ES-I3 (cell line): Measurements from ENCODE around the gene LAMC3.
"Not testable (repeated sequence)": the region's sequence is repeated elsewhere in the genome, so short reads cannot be mapped to it uniquely, and the experiment has no call there.

Source experiments
- H3K36me3 ChIP-seq: 2 replicates; pipeline ENCODE4 v1.6.1; 2013; ENCODE audit warnings: mild to moderate bottlenecking, low read length, control low read depth, moderate library complexity; ENCODE audit not compliant: insufficient read depth
- H3K4me1 ChIP-seq: 2 replicates; pipeline ENCODE4 v1.6.1; 2013; ENCODE audit warnings: mild to moderate bottlenecking, control low read depth, low read length; ENCODE audit not compliant: insufficient read depth
- H3K9ac ChIP-seq: 2 replicates; pipeline ENCODE4 v1.6.1; 2013; ENCODE audit warnings: low read depth, mild to moderate bottlenecking, low read length, moderate library complexity
- H3K9me3 ChIP-seq: 2 replicates; pipeline ENCODE4 v1.6.1; 2013; ENCODE audit warnings: mild to moderate bottlenecking, low read length, moderate library complexity; ENCODE audit not compliant: control insufficient read depth, insufficient read depth

LAMC3 gene

DNA sequence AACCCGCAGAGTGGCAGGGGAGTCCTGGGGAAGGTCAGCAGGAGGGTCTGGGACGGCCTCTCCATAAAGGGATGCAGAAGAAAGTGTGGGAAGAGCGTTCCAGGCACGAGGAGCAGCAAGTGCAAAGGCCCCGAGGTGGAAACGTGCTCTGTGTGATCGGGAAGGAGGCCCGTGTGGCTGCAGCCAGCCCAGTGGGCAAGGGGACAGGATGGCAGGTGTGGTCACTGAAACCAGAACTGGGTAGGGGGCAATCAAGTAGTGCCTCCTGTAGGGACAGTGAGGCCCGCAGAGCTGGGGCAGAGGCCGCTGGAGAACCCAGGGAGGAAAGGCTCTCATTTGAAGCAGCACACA, 16.3 kb upstream of the LAMC3 start:
- H3K36me3 ChIP-seq: no peaks in the 10 kb centered on the region
- H3K9ac ChIP-seq: no peak overlapping the region
- H3K9me3 ChIP-seq: no peaks in the 10 kb centered on the region
- H3K4me1 ChIP-seq: peaks cover 28% of the 10 kb centered on the region

DNA sequence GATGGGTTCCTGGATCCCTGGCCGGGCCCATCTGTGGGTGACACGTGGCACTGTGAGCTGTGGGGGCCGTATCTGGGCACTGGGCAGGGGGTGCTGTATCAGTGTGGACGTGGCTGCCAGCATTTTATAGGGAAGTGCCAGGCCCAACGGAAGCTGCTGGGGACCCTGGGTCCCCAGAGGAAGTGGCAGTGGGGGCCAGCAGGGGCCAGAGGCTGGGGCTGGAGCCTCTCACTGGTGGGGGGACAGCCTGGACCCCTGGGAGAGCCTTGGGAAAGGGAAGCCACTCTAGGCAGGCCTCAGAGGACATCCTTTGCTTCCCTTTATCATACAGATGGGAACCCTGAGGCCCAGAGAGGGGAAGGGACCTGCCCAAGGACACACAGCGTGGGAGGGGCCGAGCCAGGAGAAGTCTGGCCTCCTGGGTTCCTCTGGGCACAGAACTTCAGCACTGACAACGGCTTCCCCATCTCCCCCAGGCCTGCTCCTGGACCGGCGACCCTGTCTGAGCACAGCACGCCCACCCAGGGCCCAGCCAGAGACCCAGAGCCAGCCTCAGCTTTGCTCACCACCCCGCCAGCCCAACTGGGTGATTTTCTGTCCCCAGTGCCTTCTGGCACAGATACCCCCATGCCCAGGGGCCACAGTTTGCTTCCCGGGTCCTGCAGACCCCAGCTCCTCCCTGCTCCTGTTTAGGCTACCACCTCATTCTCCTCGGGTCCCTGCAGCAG, 15.5 kb upstream of the LAMC3 start:
- Histone ChIP-seq H3K4me1 (peaks cover 28% of the 10 kb centered on the region), H3K36me3 (no peaks in the 10 kb centered on the region), H3K9ac (no peak overlapping the region), H3K9me3 (no peaks in the 10 kb centered on the region)

DNA sequence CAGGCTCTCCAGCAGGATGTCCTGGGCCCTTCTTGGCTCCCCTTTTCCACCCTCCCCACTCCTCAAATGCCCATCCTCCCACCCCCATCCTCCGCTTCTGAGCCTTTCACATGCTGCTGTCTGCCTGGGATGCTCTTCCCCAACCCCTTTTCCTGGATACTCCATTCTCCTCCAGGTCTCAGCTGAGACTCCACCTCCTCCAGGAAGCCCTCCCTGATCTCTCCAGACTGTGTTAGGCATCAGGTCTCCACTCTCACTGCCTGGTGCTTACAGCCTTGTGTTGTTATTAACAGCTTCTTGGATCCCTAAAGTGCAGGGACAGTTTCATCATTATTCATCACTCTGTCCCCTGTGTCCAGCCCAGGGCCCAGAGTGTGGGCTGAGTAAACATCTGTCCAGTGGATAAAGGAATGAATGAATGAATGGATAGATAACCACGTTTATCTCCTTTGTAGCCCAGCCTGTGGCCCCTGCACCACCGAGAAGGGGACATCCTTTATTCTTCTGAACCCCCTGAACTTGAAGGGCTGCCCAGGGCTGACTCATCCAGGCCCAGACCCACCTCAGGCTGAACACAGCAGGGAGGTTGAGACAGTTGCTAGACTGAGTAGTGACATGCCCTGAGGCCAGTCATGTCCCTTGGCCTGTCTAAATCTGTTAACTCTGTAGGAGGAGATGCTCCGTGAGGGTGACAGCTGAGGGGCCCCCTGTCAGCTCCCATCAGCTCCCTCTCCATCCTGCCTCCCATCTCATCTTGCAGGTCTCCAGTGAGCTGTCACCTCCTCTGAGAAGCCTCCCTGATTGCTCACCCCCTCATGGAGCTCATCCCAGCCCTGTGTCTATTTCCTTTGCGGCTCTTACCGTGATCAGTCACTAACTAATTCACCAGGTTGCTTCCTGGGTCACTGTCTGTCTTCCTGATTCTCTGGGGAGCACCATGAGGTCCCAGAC, 14.6 kb upstream of the LAMC3 start:
- Histone ChIP-seq H3K9me3 (no peaks in the 10 kb centered on the region), H3K36me3 (no peaks in the 10 kb centered on the region), H3K9ac (no peak overlapping the region), H3K4me1 (peaks cover 28% of the 10 kb centered on the region)

DNA sequence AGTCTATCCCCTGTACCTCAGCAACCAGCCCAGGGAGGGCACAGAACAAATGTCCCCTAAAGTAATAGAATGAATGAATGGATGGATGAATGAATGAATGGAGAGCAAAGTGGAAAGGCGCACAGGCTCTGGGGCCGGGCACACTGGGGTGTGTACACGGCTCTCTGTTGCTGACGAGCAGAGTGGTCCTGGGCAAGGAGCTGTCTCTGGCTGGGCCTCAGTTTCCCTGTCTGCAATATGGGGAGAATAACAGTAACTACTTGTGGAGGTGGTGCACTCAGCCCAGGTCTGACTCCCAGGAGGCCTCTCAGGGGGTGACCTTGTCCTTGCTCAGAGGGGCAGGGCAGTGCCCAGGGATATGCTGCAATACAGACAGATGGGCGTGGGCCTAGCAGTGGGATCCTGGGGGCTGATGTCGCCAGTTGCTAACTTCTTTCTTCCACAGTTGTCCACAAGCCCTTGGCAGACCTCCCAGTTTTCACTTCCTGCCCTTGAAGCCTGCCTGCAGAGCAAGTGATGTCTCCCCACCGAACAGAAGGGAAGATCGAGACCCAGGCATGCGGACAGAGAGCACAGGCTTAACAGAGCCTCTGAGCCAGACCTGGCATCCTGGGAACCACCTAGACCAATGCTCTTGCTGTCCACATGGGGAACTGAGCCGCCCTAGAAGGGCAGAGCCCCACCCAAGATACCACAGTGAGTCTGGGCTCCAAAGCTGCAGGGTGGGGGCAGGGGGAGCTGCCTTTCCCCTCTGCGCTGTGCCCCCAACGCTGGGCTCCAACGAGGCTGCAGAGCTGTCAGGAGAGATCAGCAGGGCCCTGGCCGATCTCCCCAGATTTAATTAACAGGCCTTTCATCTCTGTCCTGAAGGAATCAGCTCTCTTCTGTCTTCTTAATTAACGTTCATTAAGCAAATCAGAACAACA, 13.6 kb upstream of the LAMC3 start:
- Histone ChIP-seq H3K4me1 (peaks cover 24% of the 10 kb centered on the region), H3K9ac (no peak overlapping the region), H3K36me3 (no peaks in the 10 kb centered on the region), H3K9me3 (no peaks in the 10 kb centered on the region)

DNA sequence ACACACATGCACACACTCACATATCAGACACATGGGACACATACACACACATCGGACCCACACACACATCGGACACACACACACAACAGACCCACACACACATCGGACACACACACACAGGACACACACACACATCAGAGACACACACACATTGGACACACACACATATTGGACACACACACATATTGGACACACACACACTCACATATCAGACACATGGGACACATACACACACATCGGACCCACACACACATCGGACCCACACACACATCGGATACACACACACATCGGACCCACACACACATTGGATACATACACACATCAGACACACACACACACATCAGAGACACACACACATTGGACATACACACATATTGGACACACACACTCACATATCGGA, 12.8 kb upstream of the LAMC3 start:
- Histone ChIP-seq H3K9me3 (no peaks in the 10 kb centered on the region), H3K9ac (no peak overlapping the region), H3K36me3 (no peaks in the 10 kb centered on the region), H3K4me1 (peaks cover 16% of the 10 kb centered on the region)

DNA sequence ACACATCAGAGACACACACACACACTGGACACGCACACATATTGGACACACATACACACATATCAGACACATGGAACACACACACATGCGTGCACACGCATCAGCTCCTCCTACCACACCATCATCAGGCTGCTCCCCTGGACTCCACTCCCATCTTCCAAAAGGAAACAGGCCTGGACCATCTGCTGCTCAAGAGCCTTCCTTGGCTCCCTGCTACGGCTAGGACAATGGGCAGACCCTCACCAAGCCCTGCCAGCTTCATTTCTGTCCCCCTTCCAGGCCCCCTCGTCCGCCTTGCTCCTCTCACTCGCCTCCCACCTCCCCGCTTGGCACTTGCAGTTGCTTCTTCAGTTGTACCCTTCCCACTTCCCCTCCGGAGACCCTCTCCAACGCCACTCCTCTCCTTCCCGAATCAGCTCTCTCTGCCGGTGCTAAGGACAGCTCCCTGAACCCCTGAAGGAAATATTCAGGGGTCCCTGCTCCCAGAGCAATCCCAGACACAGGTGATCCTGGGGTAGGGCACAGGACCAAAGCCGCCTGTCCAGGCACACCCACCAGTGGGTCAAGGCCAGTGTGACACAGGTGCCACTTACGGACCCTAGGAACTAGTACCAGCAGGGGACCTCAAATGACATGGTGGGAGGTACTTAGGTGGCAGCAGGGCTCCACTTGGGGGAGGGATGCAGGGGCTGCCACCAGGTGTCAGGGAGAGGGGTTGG, 12.1 kb upstream of the LAMC3 start:
- H3K9me3 ChIP-seq: no peaks in the 10 kb centered on the region
- no peaks in the 10 kb centered on the region for H3K36me3 ChIP-seq
- H3K4me1 ChIP-seq: peaks cover 11% of the 10 kb centered on the region
- no peak overlapping the region for H3K9ac ChIP-seq

DNA sequence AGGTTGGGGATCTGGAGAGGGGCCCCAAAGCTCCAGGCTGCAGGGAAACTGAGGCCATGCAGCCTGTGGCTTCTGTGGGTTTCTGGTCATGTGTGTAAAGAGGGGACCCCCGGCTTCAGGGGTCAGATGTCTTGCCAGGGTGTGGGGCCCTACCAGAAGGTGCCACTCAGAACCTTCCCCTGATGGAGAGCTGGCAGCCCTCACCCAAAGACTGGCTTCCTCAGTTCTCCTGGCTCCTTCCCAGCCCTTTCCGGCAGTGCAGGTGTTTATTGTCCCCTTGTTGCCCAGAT, 11.6 kb upstream of the LAMC3 start:
- Histone ChIP-seq H3K9ac (no peak overlapping the region), H3K4me1 (peaks cover 9% of the 10 kb centered on the region), H3K36me3 (no peaks in the 10 kb centered on the region), H3K9me3 (no peaks in the 10 kb centered on the region)

DNA sequence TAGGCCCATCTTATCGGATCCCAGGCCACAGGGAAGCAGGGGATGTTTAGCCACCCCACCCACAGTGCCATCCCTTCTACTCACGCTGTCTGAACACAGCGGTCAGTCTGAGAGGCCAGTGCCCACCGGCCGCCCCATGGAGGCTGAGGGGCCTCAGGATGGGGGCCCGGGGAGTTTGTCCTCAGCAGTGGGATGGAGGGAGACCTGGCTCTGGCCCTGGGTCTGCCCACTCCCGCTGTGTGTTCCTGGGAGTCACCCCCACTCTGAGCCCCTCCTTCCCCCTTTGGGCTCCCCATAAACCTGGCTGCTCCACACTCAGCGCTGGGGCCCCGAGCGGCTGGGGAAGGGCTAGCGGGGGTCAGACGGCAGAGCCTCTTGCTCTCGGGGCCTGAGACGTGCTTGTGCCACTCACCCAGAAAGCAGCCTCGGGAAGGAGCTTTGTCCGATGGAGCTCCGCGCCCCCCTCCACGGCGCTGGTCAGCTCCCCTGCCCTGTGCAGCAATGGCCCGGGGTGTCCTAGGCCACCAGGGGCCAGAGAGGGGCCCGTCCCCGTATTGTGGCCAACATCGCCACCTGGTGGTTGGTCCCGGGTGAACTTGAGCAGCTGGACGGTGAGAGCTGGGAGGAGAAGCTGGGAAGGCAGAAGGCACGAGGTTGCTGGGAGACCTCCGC, 10.9 kb upstream of the LAMC3 start:
- Histone ChIP-seq H3K4me1 (peaks cover 9% of the 10 kb centered on the region), H3K36me3 (no peaks in the 10 kb centered on the region), H3K9ac (no peak overlapping the region), H3K9me3 (no peaks in the 10 kb centered on the region)

DNA sequence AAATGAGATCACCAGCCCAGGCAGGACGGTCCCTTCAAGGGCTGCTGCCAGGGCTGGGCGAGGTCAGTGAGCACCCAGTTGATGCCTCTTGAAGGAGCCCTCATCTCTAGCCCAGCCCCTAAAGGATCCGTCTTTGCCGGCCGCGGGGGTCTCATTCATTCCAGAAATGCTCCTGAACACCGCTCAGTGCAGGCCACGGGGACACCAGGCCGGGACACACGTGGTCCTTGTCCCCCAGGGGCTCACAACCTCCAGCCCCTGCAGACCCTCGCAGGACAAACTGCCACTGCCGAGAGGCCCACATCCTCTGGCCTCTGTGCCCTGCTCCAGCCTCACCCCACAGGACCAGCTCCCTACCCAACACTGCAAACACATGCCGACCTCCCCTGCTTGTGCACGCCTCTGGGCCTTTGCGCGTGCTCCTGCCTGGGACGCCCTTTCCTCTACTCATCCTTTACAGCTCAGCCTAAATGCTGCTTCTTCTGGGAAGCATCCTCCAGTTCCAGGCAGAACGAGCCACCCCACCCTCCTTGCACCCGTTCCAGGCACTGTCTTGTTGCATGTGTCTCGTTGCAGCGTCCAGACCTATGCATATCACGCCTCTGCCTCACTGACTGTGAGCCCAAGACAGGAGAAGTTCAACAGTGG, 10.3 kb upstream of the LAMC3 start:
- H3K36me3 ChIP-seq: no peaks in the 10 kb centered on the region
- H3K9me3 ChIP-seq: no peaks in the 10 kb centered on the region
- H3K9ac ChIP-seq: no peak overlapping the region
- peaks cover 9% of the 10 kb centered on the region for H3K4me1 ChIP-seq

DNA sequence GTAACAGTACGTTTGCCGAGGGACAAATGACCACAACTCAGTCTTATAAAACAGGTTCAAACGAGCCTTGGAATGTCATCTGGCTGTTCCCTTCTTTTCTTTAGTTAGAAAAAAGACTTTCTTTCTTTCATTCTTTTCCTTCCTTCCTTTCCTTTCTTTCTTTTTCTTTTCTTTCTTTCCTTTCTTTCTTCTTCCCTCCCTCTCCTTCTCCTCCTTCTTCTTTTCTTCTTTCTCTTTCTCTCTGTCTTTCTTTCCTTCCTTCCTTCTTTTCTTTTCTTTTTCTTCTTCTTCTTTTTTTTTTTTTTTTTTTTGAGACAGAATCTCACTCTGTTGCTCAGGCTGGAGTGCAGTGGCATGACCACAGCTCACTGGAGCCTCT, 9.7 kb upstream of the LAMC3 start:
- Histone ChIP-seq H3K9ac (no peak overlapping the region), H3K36me3 (no peaks in the 10 kb centered on the region), H3K9me3 (no peaks in the 10 kb centered on the region; the same call in 1 of the 2 replicates), H3K4me1 (peaks cover 9% of the 10 kb centered on the region)

DNA sequence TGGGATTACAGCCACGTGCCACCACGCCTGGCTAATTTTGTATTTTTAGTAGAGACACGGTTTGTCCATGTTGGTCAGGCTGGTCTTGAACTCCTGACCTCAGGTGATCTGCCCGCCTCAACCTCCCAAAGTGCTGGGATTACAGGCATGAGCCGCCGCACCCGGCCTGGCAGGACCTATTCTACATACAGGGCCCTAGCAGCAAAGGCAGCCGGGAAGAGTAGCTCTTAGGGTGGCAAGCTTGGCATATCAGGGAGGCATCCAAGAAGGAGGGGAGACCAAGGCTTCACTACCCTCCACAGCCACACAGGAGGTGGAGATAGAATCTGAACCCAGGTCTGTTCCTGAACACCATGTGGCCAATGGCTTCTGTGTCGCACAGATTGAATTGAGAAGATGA, 8.4 kb upstream of the LAMC3 start:
- not testable (repeated sequence) for H3K9ac ChIP-seq, H3K36me3 ChIP-seq, H3K4me1 ChIP-seq, H3K9me3 ChIP-seq

DNA sequence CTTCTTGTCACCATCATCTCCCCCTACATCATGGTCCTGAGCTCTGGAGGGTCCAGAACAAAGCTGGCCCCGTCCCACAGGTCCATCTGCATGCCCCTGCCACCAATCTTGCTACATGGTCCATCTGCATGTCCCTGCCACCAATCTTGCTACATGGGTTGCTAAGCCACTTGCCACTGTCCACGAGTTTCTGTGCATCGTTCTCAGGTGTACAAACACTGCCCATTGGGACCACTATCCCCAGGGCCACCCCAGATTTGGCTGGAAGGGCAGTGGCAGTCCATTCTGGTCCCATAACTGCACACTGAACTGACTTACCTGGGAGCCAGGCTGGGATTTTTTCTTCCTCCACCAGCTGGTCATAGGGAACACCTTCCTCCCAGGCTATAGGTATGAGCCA, 8.0 kb upstream of the LAMC3 start:
- no peaks in the 10 kb centered on the region; the same call in 1 of the 2 replicates for H3K9me3 ChIP-seq
- H3K4me1 ChIP-seq: no peaks in the 10 kb centered on the region
- no peaks in the 10 kb centered on the region for H3K36me3 ChIP-seq
- no peak overlapping the region for H3K9ac ChIP-seq

DNA sequence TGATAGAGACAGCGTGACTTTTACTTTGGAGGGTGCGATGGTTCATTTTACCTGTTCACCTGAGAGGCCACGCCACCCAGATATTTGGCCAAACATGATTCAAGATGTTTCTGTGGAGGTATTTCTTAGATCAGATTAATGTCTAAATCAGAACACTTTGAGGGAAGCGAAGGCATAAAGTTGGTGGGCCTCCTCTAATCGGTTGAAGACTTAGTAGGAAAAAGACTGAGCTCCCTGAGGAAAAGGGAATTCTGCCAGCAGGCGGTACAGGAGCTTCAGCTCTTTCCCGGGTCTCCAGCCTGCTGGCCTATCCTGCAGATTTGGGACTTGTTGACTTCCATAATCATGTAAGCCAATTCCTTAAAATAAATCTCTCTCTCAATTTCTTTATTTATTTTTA, 7.0 kb upstream of the LAMC3 start:
- Histone ChIP-seq H3K9ac (no peak overlapping the region), H3K9me3 (no peaks in the 10 kb centered on the region; the same call in 1 of the 2 replicates), H3K36me3 (no peaks in the 10 kb centered on the region), H3K4me1 (no peaks in the 10 kb centered on the region)
